Upper lobe of left lung (tissue), 6 donors: ENCODE measurements around the gene AEBP1. TPM values are rescaled to one million over a fixed set of nuclear protein-coding genes. Genes with fewer than 3 reads are reported as not detected.

ENCODE experiments used
- ATAC-seq, 2 donors: fragments of 200-7000 bp; cut with Tn5 transposase; one replicate each; pipeline ENCODE4 v1.9.1; 2022; ENCODE audit warnings: mild to moderate bottlenecking in 2 of 2, moderate library complexity in 2 of 2; ENCODE audit not compliant: low FRiP score in 2 of 2
- DNase-seq, 2 donors: peaks; one replicate each; pipeline ENCODE4 v3.0.0-alpha.2; 2019 to 2020
- H3K27ac ChIP-seq, 4 donors: fragments of 200-600 bp; sonication (generic); one replicate each; pipeline ENCODE4 v1.5.1; 2016 to 2019
- H3K27me3 ChIP-seq, 4 donors: fragments of 200-600 bp; sonication (generic); one replicate each; pipeline ENCODE4 v1.5.1; 2017 to 2019
- H3K36me3 ChIP-seq, 4 donors: fragments of 200-600 bp; sonication (generic); one replicate each; pipeline ENCODE4 v1.5.1; 2016 to 2019
- H3K4me1 ChIP-seq, 4 donors: fragments of 200-600 bp; sonication (generic); one replicate each; pipeline ENCODE4 v1.5.1; 2018 to 2019
- H3K4me3 ChIP-seq, 4 donors: fragments of 200-600 bp; sonication (generic); one replicate each; pipeline ENCODE4 v1.5.1; 2017 to 2019; ENCODE audit warnings: mild to moderate bottlenecking in 2 of 4, moderate library complexity in 1 of 4
- H3K9me3 ChIP-seq, 4 donors: fragments of 200-600 bp; sonication (generic); one replicate each; pipeline ENCODE4 v1.5.1; 2018 to 2019
- EP300 ChIP-seq, 4 donors: sonication (generic); formaldehyde crosslinking; IDR thresholded peaks; one replicate each; pipeline ENCODE4 v1.5.1; 2017; ENCODE audit warnings: antibody characterized with exemption in 4 of 4, control low read depth in 2 of 4
- POLR2A ChIP-seq, 4 donors: fragments of 450-650 bp; IDR thresholded peaks; one replicate each; pipeline ENCODE4 v1.5.1; 2016 to 2017; ENCODE audit warnings: antibody characterized with exemption in 4 of 4, mild to moderate bottlenecking in 2 of 4
- POLR2AphosphoS5 ChIP-seq, 2 donors: sonication (generic); formaldehyde crosslinking; IDR thresholded peaks; one replicate each; pipeline ENCODE4 v1.5.1; 2017; ENCODE audit warnings: antibody characterized with exemption in 2 of 2
- WGBS, 2 donors: methylation state at CpG; one replicate each; pipeline ENCODE4 v1.1.5; 2017 to 2018; 5-methylcytosine and 5-hydroxymethylcytosine counted together
- total RNA-seq, 6 donors: library from RNA; depleted of rRNA in 4 of 6; stranded (reverse); fragments of >200 nt in 4 of 6; gene quantifications; one replicate each; pipeline versions ENCODE4 v1.1.0 to v1.2.1, GENCODE V29; 2016 to 2021
- TF ChIP-seq, protein P1 (sequence below), 6 experiments: fragments of 450-650 bp in 4 of 6; fragments of 200-600 bp in 2 of 6; sonication (generic) in 2 of 6; IDR thresholded peaks; one replicate each; pipeline ENCODE4 v1.5.1; 2016 to 2019; ENCODE audit warnings: antibody characterized with exemption in 6 of 6
- donor health status: DM: no; HTN: no; CAD: no; lungs with moderate emphysema.
- donor health status: DM: no; HTN: yes; CAD: no; lungs with severe emphysema.

Gene AEBP1
- total RNA-seq, 6 donors from 2014 or later: 34.1 to 241 (median 92.7) TPM

GRCh38 chr7:44080118-44080517 is 24.0 kb upstream of the AEBP1 start:
- WGBS, 2 donors: 97% methylated on average over 5 of the region's 5 CpGs; no CpG with 5 or more reads in 1 of the 2 donors
- H3K4me3 ChIP-seq: no peak overlapping the region
- peak overlapping the region in 1 of 4 donors; percentile 95 for H3K27ac ChIP-seq
- DNase-seq: no peak
- H3K27me3 ChIP-seq: no peaks in the 10 kb centered on the region
- H3K4me1 ChIP-seq: peaks cover 10 to 20% (median 13%) of the 10 kb centered on the region in 4 donors
- H3K9me3 ChIP-seq: no peaks in the 10 kb centered on the region
- no peak for ATAC-seq
- TF ChIP-seq POLR2AphosphoS5 (IDR thresholded peaks at IDR 0.05): no peak
- TF ChIP-seq, protein P1, sequence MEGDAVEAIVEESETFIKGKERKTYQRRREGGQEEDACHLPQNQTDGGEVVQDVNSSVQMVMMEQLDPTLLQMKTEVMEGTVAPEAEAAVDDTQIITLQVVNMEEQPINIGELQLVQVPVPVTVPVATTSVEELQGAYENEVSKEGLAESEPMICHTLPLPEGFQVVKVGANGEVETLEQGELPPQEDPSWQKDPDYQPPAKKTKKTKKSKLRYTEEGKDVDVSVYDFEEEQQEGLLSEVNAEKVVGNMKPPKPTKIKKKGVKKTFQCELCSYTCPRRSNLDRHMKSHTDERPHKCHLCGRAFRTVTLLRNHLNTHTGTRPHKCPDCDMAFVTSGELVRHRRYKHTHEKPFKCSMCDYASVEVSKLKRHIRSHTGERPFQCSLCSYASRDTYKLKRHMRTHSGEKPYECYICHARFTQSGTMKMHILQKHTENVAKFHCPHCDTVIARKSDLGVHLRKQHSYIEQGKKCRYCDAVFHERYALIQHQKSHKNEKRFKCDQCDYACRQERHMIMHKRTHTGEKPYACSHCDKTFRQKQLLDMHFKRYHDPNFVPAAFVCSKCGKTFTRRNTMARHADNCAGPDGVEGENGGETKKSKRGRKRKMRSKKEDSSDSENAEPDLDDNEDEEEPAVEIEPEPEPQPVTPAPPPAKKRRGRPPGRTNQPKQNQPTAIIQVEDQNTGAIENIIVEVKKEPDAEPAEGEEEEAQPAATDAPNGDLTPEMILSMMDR (IDR thresholded peaks at IDR 0.05): no peak
- TF ChIP-seq POLR2A (IDR thresholded peaks at IDR 0.05): no peak
- TF ChIP-seq EP300 (IDR thresholded peaks at IDR 0.05): no peak
- H3K36me3 ChIP-seq: peaks cover 17 to 56% (median 53%) of the 10 kb centered on the region in 4 donors

DNA sequence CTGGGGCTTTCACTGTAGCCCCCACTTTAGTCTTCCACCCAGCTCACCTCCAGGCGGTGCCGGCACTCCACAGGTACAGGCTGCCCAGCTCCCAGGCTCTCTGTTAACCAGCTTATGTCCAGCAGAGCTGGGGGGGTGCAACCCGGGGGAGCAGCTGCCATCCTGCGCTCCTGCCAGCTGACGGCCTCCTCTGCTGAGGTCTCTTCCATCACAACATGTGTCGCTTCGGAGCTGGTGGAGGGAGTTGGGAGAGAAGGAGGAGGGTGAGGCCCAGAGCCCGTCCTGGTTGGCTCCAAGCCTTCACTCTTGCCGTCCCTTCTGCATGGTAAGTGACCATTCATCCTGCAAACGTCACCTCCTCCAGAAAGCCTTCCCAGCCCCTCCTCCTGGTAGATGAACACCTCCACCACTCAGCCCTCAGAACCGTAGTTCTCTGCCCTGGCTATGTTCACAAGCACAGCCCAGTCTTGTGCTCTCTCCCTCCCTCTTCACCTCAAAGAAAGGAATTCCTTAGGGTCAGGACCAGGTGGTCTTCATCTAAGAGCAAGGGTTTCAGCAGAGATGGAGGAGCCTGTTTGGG is 23.4 kb upstream of the AEBP1 start:
- 77 to 89% methylated on average over 7 to 11 of the region's 11 CpGs for WGBS, 2 donors
- H3K4me3 ChIP-seq: peak overlapping the region in 2 of 4 donors; percentile 94 to 98
- H3K36me3 ChIP-seq: peaks cover 17 to 50% (median 47%) of the 10 kb centered on the region in 4 donors
- TF ChIP-seq POLR2A (IDR thresholded peaks at IDR 0.05): no peak
- no peak for TF ChIP-seq EP300 (IDR thresholded peaks at IDR 0.05)
- no peak for TF ChIP-seq POLR2AphosphoS5 (IDR thresholded peaks at IDR 0.05)
- TF ChIP-seq, protein P1 (IDR thresholded peaks at IDR 0.05): no peak
- DNase-seq: no peak
- H3K4me1 ChIP-seq: peaks cover 10 to 20% (median 13%) of the 10 kb centered on the region in 4 donors
- H3K27ac ChIP-seq: peak overlapping the region in 3 of 4 donors; percentile 15 to 95 (median 93)
- no peak for ATAC-seq
- no peaks in the 10 kb centered on the region for H3K27me3 ChIP-seq
- H3K9me3 ChIP-seq: no peaks in the 10 kb centered on the region

GRCh38 chr7:44081266-44081748 is 22.8 kb upstream of the AEBP1 start:
- ATAC-seq (no peak), DNase-seq (no peak)
- no peaks in the 10 kb centered on the region for H3K27me3 ChIP-seq
- H3K4me3 ChIP-seq: peak overlapping the region in 3 of 4 donors; percentile 87 to 98 (median 94)
- peaks cover 10 to 20% (median 13%) of the 10 kb centered on the region in 4 donors for H3K4me1 ChIP-seq
- WGBS, 2 donors: 43 to 47% methylated on average over 9 of the region's 9 CpGs
- TF ChIP-seq EP300 (IDR thresholded peaks at IDR 0.05) (no peak), POLR2AphosphoS5 (IDR thresholded peaks at IDR 0.05) (no peak), POLR2A (IDR thresholded peaks at IDR 0.05) (no peak)
- TF ChIP-seq, protein P1 (IDR thresholded peaks at IDR 0.05): no peak
- H3K9me3 ChIP-seq: no peaks in the 10 kb centered on the region
- H3K36me3 ChIP-seq: peaks cover 16 to 44% (median 42%) of the 10 kb centered on the region in 4 donors
- peak overlapping the region in 3 of 4 donors; percentile 92 to 95 (median 93) for H3K27ac ChIP-seq

GRCh38 chr7:44082541-44083207 is 21.5 kb upstream of the AEBP1 start:
- H3K36me3 ChIP-seq: peaks cover 12 to 31% (median 29%) of the 10 kb centered on the region in 4 donors
- DNase-seq (peak; percentile 95 to 100), ATAC-seq (peak; percentile 97 to 99)
- no peaks in the 10 kb centered on the region for H3K9me3 ChIP-seq
- WGBS, 2 donors: 0 to 1% methylated on average over 26 to 46 of the region's 54 CpGs
- H3K27ac ChIP-seq: peak overlapping the region; percentile 92 to 95 (median 92)
- H3K4me1 ChIP-seq: peaks cover 10 to 20% (median 13%) of the 10 kb centered on the region in 4 donors
- TF ChIP-seq POLR2A (IDR thresholded peaks at IDR 0.05) (peak in 1 of 4 donors; percentile 8), POLR2AphosphoS5 (IDR thresholded peaks at IDR 0.05) (peak in 1 of 2 donors; percentile 74), EP300 (IDR thresholded peaks at IDR 0.05) (no peak)
- TF ChIP-seq, protein P1 (IDR thresholded peaks at IDR 0.05): peak in 1 of 6 experiments; percentile 3
- H3K27me3 ChIP-seq: no peaks in the 10 kb centered on the region
- H3K4me3 ChIP-seq: peak overlapping the region; percentile 28 to 98 (median 90)
